DOHH2 (cell line): ENCODE measurements around the gene NPC2.

Source experiments
- H3F3A ChIP-seq: fragments of 200-600 bp; sonication (generic), shearing (Covaris generic); 2 replicates; pipeline ENCODE4 v1.6.0; 2016; ENCODE audit warnings: antibody characterized with exemption, mild to moderate bottlenecking; ENCODE audit not compliant: control insufficient read depth, insufficient read depth
- H3K27ac ChIP-seq: fragments of 200-600 bp; sonication (generic); 2 replicates; pipeline ENCODE4 v1.5.1; 2014; ENCODE audit warnings: low read depth, mild to moderate bottlenecking, low read length, moderate library complexity
- H3K27me3 ChIP-seq: fragments of 200-600 bp; sonication (generic); 2 replicates; pipeline ENCODE4 v1.6.1; 2014; ENCODE audit warnings: mild to moderate bottlenecking, low read length, mixed read lengths; ENCODE audit not compliant: control insufficient read depth
- H3K36me3 ChIP-seq: fragments of 200-600 bp; sonication (generic); 2 replicates; pipeline ENCODE4 v1.6.1; 2014; ENCODE audit warnings: mild to moderate bottlenecking, low read length, moderate library complexity, mixed read lengths; ENCODE audit not compliant: control insufficient read depth
- H3K4me1 ChIP-seq: fragments of 200-600 bp; sonication (generic); 2 replicates; pipeline ENCODE4 v1.6.1; 2014; ENCODE audit warnings: mild to moderate bottlenecking, low read length, mixed read lengths; ENCODE audit not compliant: control insufficient read depth
- H3K4me2 ChIP-seq: fragments of 200-600 bp; sonication (generic); 2 replicates; pipeline ENCODE4 v1.6.0; 2014; ENCODE audit warnings: mild to moderate bottlenecking, low read length, moderate library complexity
- H3K4me3 ChIP-seq: fragments of 200-600 bp; sonication (generic); 2 replicates; pipeline ENCODE4 v1.5.1; 2014; ENCODE audit warnings: mild to moderate bottlenecking, low read length, mixed read lengths
- H3K79me2 ChIP-seq: fragments of 200-600 bp; sonication (generic); 2 replicates; pipeline ENCODE4 v1.6.1; 2014; ENCODE audit warnings: mild to moderate bottlenecking, low read length, mixed read lengths; ENCODE audit not compliant: control insufficient read depth
- H3K9me2 ChIP-seq: fragments of 200-600 bp; sonication (generic); replicated peaks from 2 replicates; pipeline ENCODE4 v1.6.1; 2014; ENCODE audit warnings: mild to moderate bottlenecking, low read length, mixed read lengths; ENCODE audit not compliant: control insufficient read depth
- H3K9me3 ChIP-seq: fragments of 200-600 bp; sonication (generic); 2 replicates; pipeline ENCODE4 v1.6.1; 2014; ENCODE audit warnings: antibody characterized with exemption, low read length, mixed read lengths; ENCODE audit not compliant: control insufficient read depth, insufficient read depth
- H4K20me1 ChIP-seq: fragments of 200-600 bp; sonication (generic); 2 replicates; pipeline ENCODE4 v1.6.0; 2014; ENCODE audit warnings: low read depth, mild to moderate bottlenecking, antibody characterized with exemption, low read length, moderate library complexity; ENCODE audit not compliant: control insufficient read depth, insufficient read depth
- EZH2phosphoT487 ChIP-seq: fragments of 200-600 bp; sonication (generic); IDR thresholded peaks from 2 replicates; pipeline ENCODE4 v1.6.1; 2017; ENCODE audit warnings: borderline replicate concordance, mild to moderate bottlenecking, antibody characterized with exemption, low read length, moderate library complexity, mixed read lengths
- TF ChIP-seq, protein P1 (sequence below): fragments of 200-600 bp; sonication (generic); IDR thresholded peaks from one replicate; pipeline ENCODE4 v1.5.1; 2014; ENCODE audit warnings: antibody characterized with exemption, mild to moderate bottlenecking, low read depth, low read length; ENCODE audit not compliant: poor library complexity, severe bottlenecking

Gene NPC2

DNA sequence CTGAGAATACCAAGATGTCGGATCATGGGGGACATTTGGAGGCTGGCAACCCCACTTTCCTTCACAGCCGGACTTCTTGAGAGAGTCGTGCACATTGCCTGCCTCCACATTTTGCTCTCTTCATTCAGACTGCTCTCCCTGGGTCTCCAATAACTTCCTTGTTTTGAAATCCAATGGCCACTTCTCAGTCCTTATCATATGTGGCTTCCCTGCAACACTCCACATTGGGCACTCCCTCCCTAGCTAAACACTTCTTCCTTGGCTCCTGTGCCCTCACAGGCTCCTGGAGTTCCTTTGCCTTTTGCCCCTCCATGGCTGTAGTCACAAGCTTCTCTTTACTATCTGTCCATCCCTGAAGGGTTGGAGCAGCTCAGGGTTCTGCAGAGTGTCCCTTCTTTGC is 30.1 kb downstream of the NPC2 start:
- H3K4me1 ChIP-seq, result no peaks in the 10 kb centered on the region
- no peaks in the 10 kb centered on the region for H4K20me1 ChIP-seq
- TF ChIP-seq, protein P1, sequence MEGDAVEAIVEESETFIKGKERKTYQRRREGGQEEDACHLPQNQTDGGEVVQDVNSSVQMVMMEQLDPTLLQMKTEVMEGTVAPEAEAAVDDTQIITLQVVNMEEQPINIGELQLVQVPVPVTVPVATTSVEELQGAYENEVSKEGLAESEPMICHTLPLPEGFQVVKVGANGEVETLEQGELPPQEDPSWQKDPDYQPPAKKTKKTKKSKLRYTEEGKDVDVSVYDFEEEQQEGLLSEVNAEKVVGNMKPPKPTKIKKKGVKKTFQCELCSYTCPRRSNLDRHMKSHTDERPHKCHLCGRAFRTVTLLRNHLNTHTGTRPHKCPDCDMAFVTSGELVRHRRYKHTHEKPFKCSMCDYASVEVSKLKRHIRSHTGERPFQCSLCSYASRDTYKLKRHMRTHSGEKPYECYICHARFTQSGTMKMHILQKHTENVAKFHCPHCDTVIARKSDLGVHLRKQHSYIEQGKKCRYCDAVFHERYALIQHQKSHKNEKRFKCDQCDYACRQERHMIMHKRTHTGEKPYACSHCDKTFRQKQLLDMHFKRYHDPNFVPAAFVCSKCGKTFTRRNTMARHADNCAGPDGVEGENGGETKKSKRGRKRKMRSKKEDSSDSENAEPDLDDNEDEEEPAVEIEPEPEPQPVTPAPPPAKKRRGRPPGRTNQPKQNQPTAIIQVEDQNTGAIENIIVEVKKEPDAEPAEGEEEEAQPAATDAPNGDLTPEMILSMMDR, result no peak
- TF ChIP-seq EZH2phosphoT487, result no peak
- H3K9me3 ChIP-seq, result no peaks in the 10 kb centered on the region
- no peak overlapping the region for H3K4me3 ChIP-seq
- H3K4me2 ChIP-seq, result no peak overlapping the region
- H3K27me3 ChIP-seq, result peaks cover 3% of the 10 kb centered on the region; the same call in 1 of the 2 replicates
- H3K9me2 ChIP-seq, result no peaks in the 10 kb centered on the region
- H3K27ac ChIP-seq, result no peak overlapping the region
- no peaks in the 10 kb centered on the region for H3F3A ChIP-seq
- H3K36me3 ChIP-seq, result no peaks in the 10 kb centered on the region
- no peaks in the 10 kb centered on the region for H3K79me2 ChIP-seq

GRCh38 chr14:74459976-74460375 is 33.1 kb downstream of the NPC2 start:
- Histone ChIP-seq H3K4me2 (no peak overlapping the region), H3K27ac (no peak overlapping the region), H3K4me3 (no peak overlapping the region), H3K4me1 (no peaks in the 10 kb centered on the region), H3K36me3 (no peaks in the 10 kb centered on the region), H3K9me3 (no peaks in the 10 kb centered on the region), H3K79me2 (no peaks in the 10 kb centered on the region), H4K20me1 (no peaks in the 10 kb centered on the region), H3F3A (no peaks in the 10 kb centered on the region), H3K9me2 (no peaks in the 10 kb centered on the region), H3K27me3 (0 out of 2 replicates have a peak, but pooled peaks cover 3% of the 10 kb centered on the region)
- TF ChIP-seq, protein P1, result no peak
- TF ChIP-seq EZH2phosphoT487, result no peak

DNA sequence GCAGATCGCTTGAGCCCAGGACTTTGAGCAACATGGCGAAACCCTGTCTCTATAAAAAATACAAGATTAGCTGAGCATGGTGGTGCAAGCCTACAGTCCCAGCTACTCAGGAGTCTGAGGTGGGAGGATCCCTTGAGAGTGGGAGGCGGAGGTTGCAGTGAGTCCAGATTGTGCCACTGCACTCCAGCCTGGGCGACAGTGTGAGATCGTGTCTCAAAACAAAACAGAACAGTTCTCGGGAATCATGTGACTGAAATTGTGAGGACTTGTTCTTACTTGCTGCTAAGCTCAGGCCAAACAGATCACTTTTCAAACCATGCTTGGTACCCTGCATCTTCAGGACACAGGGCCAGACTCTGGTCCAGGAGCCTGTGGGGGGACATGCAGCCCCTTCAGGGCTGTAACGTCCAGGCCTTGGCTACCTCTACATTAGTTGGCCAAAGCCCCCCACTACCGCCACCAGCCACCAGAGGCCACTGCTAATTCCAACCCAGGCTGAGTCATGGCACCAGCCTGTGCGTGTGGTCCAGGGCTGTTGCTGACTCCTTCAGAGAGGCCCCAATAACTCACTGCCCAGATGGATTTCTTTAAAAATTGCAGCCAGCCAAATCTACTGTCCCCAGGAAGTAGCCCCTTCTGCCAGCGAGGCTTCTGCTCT is 33.7 kb downstream of the NPC2 start:
- Histone ChIP-seq H3K4me3 (no peak overlapping the region), H3K9me2 (no peaks in the 10 kb centered on the region), H3K27me3 (peaks cover 7% of the 10 kb centered on the region; the same call in 1 of the 2 replicates), H3K4me2 (no peak overlapping the region), H3K4me1 (no peaks in the 10 kb centered on the region), H4K20me1 (no peaks in the 10 kb centered on the region), H3K36me3 (no peaks in the 10 kb centered on the region), H3K79me2 (no peaks in the 10 kb centered on the region), H3K27ac (no peak overlapping the region), H3K9me3 (no peaks in the 10 kb centered on the region), H3F3A (no peaks in the 10 kb centered on the region)
- no peak for TF ChIP-seq EZH2phosphoT487
- TF ChIP-seq, protein P1, result peak; percentile 74
